Stimulated activated CD4-positive, alpha-beta T cell treated with anti-CD3 and anti-CD28 coated beads, Interleukin-12 subunit alpha, Interleukin-12 subunit beta, amount 100 ng/mL, for 4 hours (primary cell): ENCODE data around the gene HAGHL.

Source experiments
- DNase-seq: peaks from one replicate; pipeline ENCODE4 v3.0.0-alpha.2; 2020

Gene HAGHL

GRCh38 chr16:776824-777223 lies 49.9 kb downstream of the HAGHL start:
- no peak for DNase-seq

- no peak for DNase-seq
These were observed 50.9 kb downstream of the HAGHL start for GRCh38 chr16:777826-778225.

- DNase-seq = no peak
These were observed 51.5 kb downstream of the HAGHL start for GRCh38 chr16:778447-778846.

- DNase-seq = no peak
These were observed 52.1 kb downstream of the HAGHL start for GRCh38 chr16:778909-779527.
